Endothelial cell (in vitro differentiated cells): Measurements from ENCODE around the gene COG5. TPM values are rescaled to one million over a fixed set of nuclear protein-coding genes. Genes with fewer than 3 reads are reported as not detected.
A peak's percentile ranks its signal among the peaks of the same experiment; 100 is the strongest.

Source experiments
- DNase-seq: peaks from one replicate; pipeline ENCODE4 v3.0.0; 2021; ENCODE audit warnings: low spot score
- H3K27ac Mint-ChIP-seq: one replicate; pipeline ENCODE4 v1.8.0; 2021; ENCODE audit warnings: mixed read lengths, inconsistent platforms; ENCODE audit not compliant: unreplicated experiment
- H3K27me3 Mint-ChIP-seq: one replicate; pipeline ENCODE4 v1.8.0; 2021; ENCODE audit warnings: mild to moderate bottlenecking, moderate library complexity, mixed read lengths, inconsistent platforms; ENCODE audit not compliant: unreplicated experiment
- H3K36me3 Mint-ChIP-seq: one replicate; pipeline ENCODE4 v1.8.0; 2021; ENCODE audit warnings: mild to moderate bottlenecking, low read depth, mixed read lengths, inconsistent platforms; ENCODE audit not compliant: unreplicated experiment
- H3K4me1 Mint-ChIP-seq: one replicate; pipeline ENCODE4 v1.8.0; 2021; ENCODE audit warnings: mild to moderate bottlenecking, mixed read lengths, inconsistent platforms; ENCODE audit not compliant: unreplicated experiment
- H3K4me3 Mint-ChIP-seq: one replicate; pipeline ENCODE4 v1.8.0; 2021; ENCODE audit warnings: mild to moderate bottlenecking, mixed read lengths, inconsistent platforms; ENCODE audit not compliant: unreplicated experiment
- H3K9me3 Mint-ChIP-seq: one replicate; pipeline ENCODE4 v1.8.0; 2021; ENCODE audit warnings: mixed read lengths, inconsistent platforms; ENCODE audit not compliant: unreplicated experiment
- total RNA-seq: library from RNA; stranded (reverse); fragmentation: NEBNext Ultra II Directional; extraction: Animal tissue kit (Norgen Biotek cat#: 25700); gene quantifications from one replicate; pipeline ENCODE4 v1.2.1, GENCODE V29; 2021; ENCODE audit not compliant: unreplicated experiment
- TF ChIP-seq, protein P1 (sequence below): fragments of 200-600 bp; sonication (generic); IDR thresholded peaks from one replicate; pipeline ENCODE4 v1.5.0; 2021; ENCODE audit warnings: antibody characterized with exemption; ENCODE audit not compliant: unreplicated experiment

COG5 gene
- total RNA-seq, 1 donor from 2014 or later: 26.7 TPM

DNA sequence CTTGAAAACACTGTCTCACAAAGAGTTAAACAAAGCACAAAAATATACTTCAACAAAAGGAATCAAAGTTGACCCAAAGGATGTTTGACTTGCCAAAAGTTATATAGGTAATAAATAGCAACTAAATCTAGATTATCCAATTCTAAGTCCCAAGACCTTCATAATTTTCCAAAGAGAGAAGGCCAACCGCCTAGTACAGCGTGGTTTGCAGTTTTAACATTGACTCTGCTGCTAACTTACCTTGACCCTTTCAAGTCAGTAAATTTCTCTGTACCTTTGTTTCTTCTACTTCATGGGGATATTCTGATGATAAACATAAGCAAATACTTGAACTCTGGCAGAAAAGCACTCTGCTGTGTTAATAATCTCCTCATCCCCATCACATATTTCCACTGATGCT lies 95.7 kb downstream of the COG5 start:
- H3K36me3 Mint-ChIP-seq: no peaks in the 10 kb centered on the region
- no peak overlapping the region for H3K4me3 Mint-ChIP-seq
- no peaks in the 10 kb centered on the region for H3K27me3 Mint-ChIP-seq
- TF ChIP-seq, protein P1, sequence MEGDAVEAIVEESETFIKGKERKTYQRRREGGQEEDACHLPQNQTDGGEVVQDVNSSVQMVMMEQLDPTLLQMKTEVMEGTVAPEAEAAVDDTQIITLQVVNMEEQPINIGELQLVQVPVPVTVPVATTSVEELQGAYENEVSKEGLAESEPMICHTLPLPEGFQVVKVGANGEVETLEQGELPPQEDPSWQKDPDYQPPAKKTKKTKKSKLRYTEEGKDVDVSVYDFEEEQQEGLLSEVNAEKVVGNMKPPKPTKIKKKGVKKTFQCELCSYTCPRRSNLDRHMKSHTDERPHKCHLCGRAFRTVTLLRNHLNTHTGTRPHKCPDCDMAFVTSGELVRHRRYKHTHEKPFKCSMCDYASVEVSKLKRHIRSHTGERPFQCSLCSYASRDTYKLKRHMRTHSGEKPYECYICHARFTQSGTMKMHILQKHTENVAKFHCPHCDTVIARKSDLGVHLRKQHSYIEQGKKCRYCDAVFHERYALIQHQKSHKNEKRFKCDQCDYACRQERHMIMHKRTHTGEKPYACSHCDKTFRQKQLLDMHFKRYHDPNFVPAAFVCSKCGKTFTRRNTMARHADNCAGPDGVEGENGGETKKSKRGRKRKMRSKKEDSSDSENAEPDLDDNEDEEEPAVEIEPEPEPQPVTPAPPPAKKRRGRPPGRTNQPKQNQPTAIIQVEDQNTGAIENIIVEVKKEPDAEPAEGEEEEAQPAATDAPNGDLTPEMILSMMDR: no peak
- no peak for DNase-seq
- H3K9me3 Mint-ChIP-seq: no peaks in the 10 kb centered on the region
- H3K27ac Mint-ChIP-seq: no peak overlapping the region
- H3K4me1 Mint-ChIP-seq: no peaks in the 10 kb centered on the region

DNA sequence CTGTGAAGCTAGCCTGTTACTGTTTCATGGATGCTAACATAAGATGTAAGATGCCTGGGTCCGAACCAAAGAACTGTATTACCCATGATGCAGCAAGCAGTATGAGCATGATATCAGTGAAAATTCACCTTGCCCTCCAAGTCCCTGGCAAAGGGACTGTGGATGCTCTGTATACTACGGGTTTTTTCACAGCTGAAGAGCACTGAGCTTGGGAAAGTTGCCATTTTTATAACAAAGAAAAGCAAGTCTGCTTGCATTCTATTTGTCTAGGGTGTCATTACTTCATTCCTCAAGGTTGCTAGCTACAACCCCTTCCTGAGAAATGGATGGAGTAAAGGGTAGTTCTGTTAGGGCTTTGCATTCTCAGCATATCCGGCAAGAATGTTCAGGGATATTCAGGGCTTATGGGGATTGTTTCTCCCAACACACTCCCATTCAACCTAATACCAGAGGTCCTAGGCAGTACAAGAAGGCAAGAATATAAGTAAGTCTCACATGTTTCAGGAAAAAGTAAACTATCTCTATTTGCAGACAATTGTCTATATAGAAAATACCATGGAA lies 99.0 kb downstream of the COG5 start:
- H3K9me3 Mint-ChIP-seq: no peaks in the 10 kb centered on the region
- TF ChIP-seq, protein P1: no peak
- H3K27me3 Mint-ChIP-seq: no peaks in the 10 kb centered on the region
- H3K36me3 Mint-ChIP-seq: no peaks in the 10 kb centered on the region
- H3K27ac Mint-ChIP-seq: no peak overlapping the region
- no peaks in the 10 kb centered on the region for H3K4me1 Mint-ChIP-seq
- DNase-seq: no peak
- H3K4me3 Mint-ChIP-seq: no peak overlapping the region

DNA sequence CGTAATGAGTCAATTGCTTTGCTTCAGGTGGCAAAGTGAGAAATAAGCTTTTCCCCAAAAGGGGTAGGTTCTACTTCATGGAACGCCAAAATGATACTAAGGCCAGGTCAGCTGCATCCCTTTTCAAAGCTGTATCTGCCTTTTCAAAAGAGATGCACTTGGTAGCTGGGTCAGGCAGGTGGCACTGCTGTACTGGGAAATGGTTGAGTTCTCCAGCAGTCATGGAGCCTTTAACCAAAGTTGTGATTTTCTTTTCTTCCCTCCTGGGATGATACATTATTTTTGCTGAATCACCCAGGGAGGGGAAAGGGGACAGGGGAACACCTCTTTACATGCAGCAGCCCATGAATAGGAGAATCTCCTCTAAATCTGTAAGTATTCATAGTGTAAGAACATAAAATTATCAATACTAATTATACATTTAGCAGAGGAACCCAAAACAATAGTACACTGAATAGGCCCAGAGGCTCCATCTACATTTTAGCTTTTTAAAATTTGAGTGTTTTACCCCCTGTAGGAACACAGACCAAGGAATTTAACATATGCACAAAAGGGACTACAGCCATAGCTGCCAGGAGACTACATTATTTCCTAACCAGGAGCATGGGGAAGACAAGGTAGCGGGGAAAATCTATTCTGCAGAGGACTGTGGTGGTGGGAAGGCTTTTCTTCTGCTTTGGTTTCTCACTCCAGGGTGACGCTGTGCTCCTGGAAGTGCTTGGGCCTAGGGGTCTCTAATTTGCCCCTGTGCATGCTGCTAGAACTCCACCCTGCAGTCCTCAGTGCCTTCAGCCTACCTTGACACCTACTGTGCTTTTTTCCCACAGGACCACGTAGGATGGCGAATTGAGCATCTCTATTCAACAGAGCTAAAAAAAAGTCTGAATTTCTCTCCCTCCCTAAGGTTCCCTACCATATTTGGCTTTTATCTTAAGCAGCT lies 100.3 kb downstream of the COG5 start:
- no peaks in the 10 kb centered on the region for H3K4me1 Mint-ChIP-seq
- H3K4me3 Mint-ChIP-seq: no peak overlapping the region
- TF ChIP-seq, protein P1: no peak
- peak; percentile 40 for DNase-seq
- no peaks in the 10 kb centered on the region for H3K27me3 Mint-ChIP-seq
- H3K27ac Mint-ChIP-seq: no peak overlapping the region
- no peaks in the 10 kb centered on the region for H3K9me3 Mint-ChIP-seq
- no peaks in the 10 kb centered on the region for H3K36me3 Mint-ChIP-seq

DNA sequence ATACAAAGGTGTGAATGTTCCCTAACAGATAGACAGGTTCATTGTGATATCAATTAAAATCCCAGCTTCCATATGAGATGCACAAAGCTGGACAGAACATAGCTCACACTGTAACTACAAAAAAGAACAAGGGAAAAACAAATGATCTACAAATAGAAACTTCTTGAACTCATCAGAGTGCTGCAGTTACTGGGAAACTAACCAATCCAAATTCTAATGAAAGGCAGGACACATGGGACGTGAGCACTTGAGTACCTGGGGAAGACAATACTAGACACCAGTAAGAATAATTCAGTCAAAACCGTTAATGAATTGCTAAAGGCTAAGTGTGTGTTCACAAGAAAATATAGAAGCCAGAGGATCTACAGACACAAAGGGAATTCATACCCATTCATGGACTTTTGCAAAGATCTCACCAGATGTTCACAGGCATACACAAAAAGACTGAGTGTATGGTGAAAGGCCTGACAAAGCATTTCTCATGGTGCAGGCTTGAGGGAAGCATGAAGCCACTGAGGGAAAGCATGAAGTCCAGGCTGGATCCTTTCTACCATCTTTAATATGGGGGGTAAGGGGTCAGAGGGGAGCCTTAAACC lies 101.7 kb downstream of the COG5 start:
- H3K9me3 Mint-ChIP-seq: no peaks in the 10 kb centered on the region
- no peak overlapping the region for H3K27ac Mint-ChIP-seq
- no peak overlapping the region for H3K4me3 Mint-ChIP-seq
- TF ChIP-seq, protein P1: no peak
- no peaks in the 10 kb centered on the region for H3K4me1 Mint-ChIP-seq
- no peaks in the 10 kb centered on the region for H3K36me3 Mint-ChIP-seq
- no peak for DNase-seq
- H3K27me3 Mint-ChIP-seq: no peaks in the 10 kb centered on the region

DNA sequence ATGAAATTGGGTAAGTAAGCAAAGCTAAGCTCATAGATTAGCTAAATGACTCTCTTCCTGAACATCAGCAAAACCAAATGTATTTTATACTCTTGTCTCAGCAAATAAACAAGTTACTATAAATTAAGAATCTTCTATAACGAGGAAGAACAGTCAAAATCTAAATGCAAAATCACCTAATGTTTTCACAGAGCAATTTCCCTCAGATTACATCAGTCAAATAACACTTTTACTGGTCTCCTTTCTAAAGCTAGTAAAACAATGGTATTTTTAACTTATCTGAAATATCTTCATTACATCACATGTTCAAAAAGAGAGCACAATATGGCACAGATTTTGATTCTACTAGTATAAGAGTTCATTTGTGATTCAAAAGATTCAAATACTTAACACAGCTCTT lies 110.3 kb downstream of the COG5 start:
- Mint-ChIP-seq H3K4me3 (no peak overlapping the region), H3K27me3 (peaks cover 2% of the 10 kb centered on the region), H3K4me1 (no peaks in the 10 kb centered on the region), H3K36me3 (no peaks in the 10 kb centered on the region), H3K27ac (no peak overlapping the region), H3K9me3 (no peaks in the 10 kb centered on the region)
- DNase-seq: no peak
- TF ChIP-seq, protein P1: no peak
